HCT116 (cell line): ENCODE results near the gene ORC3. TPM values are rescaled to one million over a fixed set of nuclear protein-coding genes. Genes with fewer than 3 reads are reported as not detected.

ENCODE experiments used
- ATAC-seq: fragments of 200-7000 bp; cut with Tn5 transposase; 2 replicates; pipeline ENCODE4 v1.9.1; 2020; ENCODE audit warnings: mild to moderate bottlenecking, moderate library complexity
- BruUV-seq: library from RNA; stranded (reverse); fragments of 400-500 nt; replicated peaks from 2 replicates; lab custom pipeline; 2021; lab: Mats Ljungman, UMichigan
- CTCF ChIA-PET: fragments of 300-600 bp; sonication (Branson Sonifier 250); formaldehyde crosslinking; loops from one replicate; lab custom pipeline; 2021; ENCODE audit warnings: antibody characterized with exemption; lab: Charles Lee
- POLR2A ChIA-PET: fragments of 300-600, 350-600 bp; sonication (Branson Sonifier 250); formaldehyde crosslinking; loops from one replicate; lab custom pipeline; 2021; ENCODE audit warnings: antibody characterized with exemption; lab: Charles Lee
- RAD21 ChIA-PET, 2 experiments: fragments of 300-600 bp; sonication (Branson Sonifier 250); formaldehyde crosslinking; loops; one replicate each; lab custom pipeline; 2023; ENCODE audit warnings: low total read pairs in 2 of 2; ENCODE audit not compliant: uncharacterized antibody in 2 of 2, unreplicated experiment in 2 of 2, low non-redundant PET in 1 of 2; lab: Charles Lee
- DNase-seq: peaks from one replicate; pipeline ENCODE4 v3.0.0-alpha.2; 2010; ENCODE audit warnings: low read depth, low spot score
- H2AFZ ChIP-seq: fragments of 200-600 bp; shearing (Covaris generic), sonication (generic); 2 replicates; pipeline ENCODE4 v1.6.1; 2017; ENCODE audit warnings: low read depth, mixed run types, mixed read lengths, antibody characterized with exemption, low read length; ENCODE audit not compliant: poor library complexity, severe bottlenecking
- H3K27ac ChIP-seq: 2 replicates; pipeline ENCODE4 v1.5.1; 2012; ENCODE audit warnings: low read depth, low read length
- H3K27me3 ChIP-seq: fragments of 200-600 bp; sonication (generic); 2 replicates; pipeline ENCODE4 v1.6.1; 2016; ENCODE audit warnings: mixed run types, low read length, mixed read lengths; ENCODE audit not compliant: insufficient read depth
- H3K36me3 ChIP-seq, 2 experiments: fragments of 200-500 bp in 1 of 2; fragments of 200-600 bp in 1 of 2; sonication (Bioruptor generic) in 1 of 2; sonication (generic) in 1 of 2; 2 replicates each; pipeline versions ENCODE4 v1.5.1 to v1.6.1; 2014 to 2016; ENCODE audit warnings: low read length in 2 of 2, inconsistent platforms in 1 of 2, mixed read lengths in 1 of 2, mixed run types in 1 of 2; ENCODE audit not compliant: insufficient read depth in 2 of 2, control insufficient read depth in 1 of 2
- H3K4me1 ChIP-seq, 2 experiments: fragments of 200-600 bp in 1 of 2; sonication (generic) in 1 of 2; 2 replicates each; pipeline versions ENCODE4 v1.5.1 to v1.6.1; 2012 to 2017; ENCODE audit warnings: low read length in 2 of 2, inconsistent platforms in 1 of 2, mild to moderate bottlenecking in 1 of 2, mixed read lengths in 1 of 2, mixed run types in 1 of 2, moderate library complexity in 1 of 2; ENCODE audit not compliant: insufficient read depth in 2 of 2, control insufficient read depth in 1 of 2
- H3K4me2 ChIP-seq: fragments of 200-600 bp; sonication (generic); 2 replicates; pipeline ENCODE4 v1.6.1; 2017; ENCODE audit warnings: mixed run types, low read length, mixed read lengths
- H3K4me3 ChIP-seq, 2 experiments: fragments of 200-600 bp in 1 of 2; sonication (generic) in 1 of 2; replicated peaks in 1 of 2; 2 replicates each; pipeline ENCODE4 v1.5.1; 2011 to 2016; ENCODE audit warnings: low read length in 2 of 2, control low read depth in 1 of 2, low read depth in 1 of 2, mild to moderate bottlenecking in 1 of 2, mixed read lengths in 1 of 2, mixed run types in 1 of 2
- H3K79me2 ChIP-seq: fragments of 200-600 bp; sonication (generic); 2 replicates; pipeline ENCODE4 v1.6.1; 2017; ENCODE audit warnings: mild to moderate bottlenecking, mixed run types, low read length, moderate library complexity, mixed read lengths; ENCODE audit not compliant: insufficient read depth
- H3K9ac ChIP-seq: fragments of 200-600 bp; sonication (generic); 2 replicates; pipeline ENCODE4 v1.6.1; 2016; ENCODE audit warnings: low read length, mixed read lengths
- H3K9me2 ChIP-seq: fragments of 200-600 bp; sonication (generic), shearing (Covaris generic); 2 replicates; pipeline ENCODE4 v1.6.1; 2017; ENCODE audit warnings: mixed run types, mild to moderate bottlenecking, moderate library complexity; ENCODE audit not compliant: insufficient read depth
- H3K9me3 ChIP-seq, 2 experiments: fragments of 200-500 bp in 1 of 2; fragments of 200-600 bp in 1 of 2; sonication (Bioruptor generic) in 1 of 2; sonication (generic) in 1 of 2; 2 replicates each; pipeline ENCODE4 v1.6.1; 2014 to 2017; ENCODE audit warnings: low read length in 2 of 2, mixed read lengths in 2 of 2, inconsistent platforms in 1 of 2, low read depth in 1 of 2, mild to moderate bottlenecking in 1 of 2, mixed run types in 1 of 2, moderate library complexity in 1 of 2; ENCODE audit not compliant: control insufficient read depth in 1 of 2, insufficient read depth in 1 of 2
- H4K20me1 ChIP-seq: fragments of 200-600 bp; sonication (generic), shearing (Covaris generic); 2 replicates; pipeline ENCODE4 v1.6.1; 2017; ENCODE audit warnings: mixed run types, mild to moderate bottlenecking, moderate library complexity; ENCODE audit not compliant: insufficient read depth
- CEBPB ChIP-seq: IDR thresholded peaks from 2 replicates; pipeline ENCODE4 v1.6.1; 2012; ENCODE audit warnings: low read depth
- EGR1 ChIP-seq: IDR thresholded peaks from 2 replicates; pipeline ENCODE4 v1.6.1; 2012; ENCODE audit warnings: low read depth
- ELF1 ChIP-seq: IDR thresholded peaks from 2 replicates; pipeline ENCODE4 v1.6.1; 2012; ENCODE audit warnings: low read depth, borderline replicate concordance
- EZH2 ChIP-seq: fragments of 200-600 bp; sonication (generic); IDR thresholded peaks from 2 replicates; pipeline ENCODE4 v1.6.1; 2017; ENCODE audit warnings: antibody characterized with exemption, mixed run types
- EZH2phosphoT487 ChIP-seq: fragments of 200-600 bp; IDR thresholded peaks from 2 replicates; pipeline ENCODE4 v1.6.1; 2018; ENCODE audit warnings: antibody characterized with exemption, borderline replicate concordance
- FOSL1 ChIP-seq: IDR thresholded peaks from 2 replicates; pipeline ENCODE4 v1.6.1; 2012; ENCODE audit warnings: low read depth
- JUND ChIP-seq: IDR thresholded peaks from 2 replicates; pipeline ENCODE4 v1.6.1; 2012
- POLR2AphosphoS5 ChIP-seq: IDR thresholded peaks from 2 replicates; pipeline ENCODE4 v1.6.1; 2011; ENCODE audit warnings: mild to moderate bottlenecking, low read depth, low read length, moderate library complexity
- ZFX ChIP-seq: fragments of 450-650 bp; IDR thresholded peaks from 2 replicates; pipeline ENCODE4 v1.6.1; 2017
- ZNF274 ChIP-seq: fragments of 200-500 bp; sonication (Bioruptor generic); IDR thresholded peaks from 2 replicates; pipeline ENCODE4 v1.6.1; 2014; ENCODE audit warnings: mild to moderate bottlenecking, low read depth, low read length, inconsistent platforms
- intact Hi-C: fragments of 100-400 bp; cut with micrococcal nuclease; formaldehyde crosslinking; loops from 2 replicates; pipeline ENCODE4 v1.10.0; 2022
- total RNA-seq: library from RNA; stranded (reverse); gene quantifications from one replicate; pipeline ENCODE4 v1.2.1, GENCODE V29; 2021; ENCODE audit not compliant: unreplicated experiment
- TF ChIP-seq, protein P1 (sequence below): IDR thresholded peaks from 2 replicates; pipeline ENCODE4 v1.6.1; 2012; ENCODE audit warnings: low read depth
- TF ChIP-seq, protein P2 (sequence below): IDR thresholded peaks from 2 replicates; pipeline ENCODE4 v1.6.1; 2012
- TF ChIP-seq, protein P3 (sequence below): IDR thresholded peaks from 2 replicates; pipeline ENCODE4 v1.6.1; 2011; ENCODE audit warnings: mild to moderate bottlenecking, low read length, moderate library complexity; ENCODE audit not compliant: insufficient replicate concordance; ENCODE audit errors: extremely low read depth
- TF ChIP-seq, protein P4 (sequence below): IDR thresholded peaks from 2 replicates; pipeline ENCODE4 v1.6.1; 2012

Gene ORC3
- total RNA-seq, 1 experiment from 2014 or later, result 34.2 TPM

DNA sequence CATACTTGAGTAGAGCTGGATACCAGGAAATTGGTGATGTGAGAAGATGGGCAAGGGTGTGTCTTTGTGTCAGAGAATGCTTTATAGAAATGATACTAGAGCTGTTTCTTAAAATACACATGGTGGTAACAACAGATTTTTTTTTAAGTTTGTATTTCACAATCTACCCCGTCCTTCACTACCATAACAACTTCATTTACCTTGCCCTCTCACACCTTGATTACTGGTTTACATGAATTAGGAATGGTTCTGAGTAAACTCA, 45.5 kb upstream of the ORC3 start:
- H3K9ac ChIP-seq, result no peak overlapping the region
- H3K27me3 ChIP-seq, result no peaks in the 10 kb centered on the region
- no peaks in the 10 kb centered on the region for H3K4me1 ChIP-seq
- H4K20me1 ChIP-seq, result no peaks in the 10 kb centered on the region
- no peak overlapping the region for H3K4me2 ChIP-seq
- TF ChIP-seq, protein P1, sequence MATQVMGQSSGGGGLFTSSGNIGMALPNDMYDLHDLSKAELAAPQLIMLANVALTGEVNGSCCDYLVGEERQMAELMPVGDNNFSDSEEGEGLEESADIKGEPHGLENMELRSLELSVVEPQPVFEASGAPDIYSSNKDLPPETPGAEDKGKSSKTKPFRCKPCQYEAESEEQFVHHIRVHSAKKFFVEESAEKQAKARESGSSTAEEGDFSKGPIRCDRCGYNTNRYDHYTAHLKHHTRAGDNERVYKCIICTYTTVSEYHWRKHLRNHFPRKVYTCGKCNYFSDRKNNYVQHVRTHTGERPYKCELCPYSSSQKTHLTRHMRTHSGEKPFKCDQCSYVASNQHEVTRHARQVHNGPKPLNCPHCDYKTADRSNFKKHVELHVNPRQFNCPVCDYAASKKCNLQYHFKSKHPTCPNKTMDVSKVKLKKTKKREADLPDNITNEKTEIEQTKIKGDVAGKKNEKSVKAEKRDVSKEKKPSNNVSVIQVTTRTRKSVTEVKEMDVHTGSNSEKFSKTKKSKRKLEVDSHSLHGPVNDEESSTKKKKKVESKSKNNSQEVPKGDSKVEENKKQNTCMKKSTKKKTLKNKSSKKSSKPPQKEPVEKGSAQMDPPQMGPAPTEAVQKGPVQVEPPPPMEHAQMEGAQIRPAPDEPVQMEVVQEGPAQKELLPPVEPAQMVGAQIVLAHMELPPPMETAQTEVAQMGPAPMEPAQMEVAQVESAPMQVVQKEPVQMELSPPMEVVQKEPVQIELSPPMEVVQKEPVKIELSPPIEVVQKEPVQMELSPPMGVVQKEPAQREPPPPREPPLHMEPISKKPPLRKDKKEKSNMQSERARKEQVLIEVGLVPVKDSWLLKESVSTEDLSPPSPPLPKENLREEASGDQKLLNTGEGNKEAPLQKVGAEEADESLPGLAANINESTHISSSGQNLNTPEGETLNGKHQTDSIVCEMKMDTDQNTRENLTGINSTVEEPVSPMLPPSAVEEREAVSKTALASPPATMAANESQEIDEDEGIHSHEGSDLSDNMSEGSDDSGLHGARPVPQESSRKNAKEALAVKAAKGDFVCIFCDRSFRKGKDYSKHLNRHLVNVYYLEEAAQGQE, result no peak
- TF ChIP-seq ZNF274, result no peak
- TF ChIP-seq, protein P2, sequence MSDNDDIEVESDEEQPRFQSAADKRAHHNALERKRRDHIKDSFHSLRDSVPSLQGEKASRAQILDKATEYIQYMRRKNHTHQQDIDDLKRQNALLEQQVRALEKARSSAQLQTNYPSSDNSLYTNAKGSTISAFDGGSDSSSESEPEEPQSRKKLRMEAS, result no peak
- no peak for TF ChIP-seq ZFX
- no peak for TF ChIP-seq EZH2phosphoT487
- no peak for TF ChIP-seq ELF1
- no peak for TF ChIP-seq POLR2AphosphoS5
- no peak for TF ChIP-seq CEBPB
- TF ChIP-seq EZH2, result no peak
- TF ChIP-seq, protein P3, sequence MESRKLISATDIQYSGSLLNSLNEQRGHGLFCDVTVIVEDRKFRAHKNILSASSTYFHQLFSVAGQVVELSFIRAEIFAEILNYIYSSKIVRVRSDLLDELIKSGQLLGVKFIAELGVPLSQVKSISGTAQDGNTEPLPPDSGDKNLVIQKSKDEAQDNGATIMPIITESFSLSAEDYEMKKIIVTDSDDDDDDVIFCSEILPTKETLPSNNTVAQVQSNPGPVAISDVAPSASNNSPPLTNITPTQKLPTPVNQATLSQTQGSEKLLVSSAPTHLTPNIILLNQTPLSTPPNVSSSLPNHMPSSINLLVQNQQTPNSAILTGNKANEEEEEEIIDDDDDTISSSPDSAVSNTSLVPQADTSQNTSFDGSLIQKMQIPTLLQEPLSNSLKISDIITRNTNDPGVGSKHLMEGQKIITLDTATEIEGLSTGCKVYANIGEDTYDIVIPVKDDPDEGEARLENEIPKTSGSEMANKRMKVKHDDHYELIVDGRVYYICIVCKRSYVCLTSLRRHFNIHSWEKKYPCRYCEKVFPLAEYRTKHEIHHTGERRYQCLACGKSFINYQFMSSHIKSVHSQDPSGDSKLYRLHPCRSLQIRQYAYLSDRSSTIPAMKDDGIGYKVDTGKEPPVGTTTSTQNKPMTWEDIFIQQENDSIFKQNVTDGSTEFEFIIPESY, result no peak
- TF ChIP-seq, protein P4, sequence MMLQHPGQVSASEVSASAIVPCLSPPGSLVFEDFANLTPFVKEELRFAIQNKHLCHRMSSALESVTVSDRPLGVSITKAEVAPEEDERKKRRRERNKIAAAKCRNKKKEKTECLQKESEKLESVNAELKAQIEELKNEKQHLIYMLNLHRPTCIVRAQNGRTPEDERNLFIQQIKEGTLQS, result no peak
- no peak for TF ChIP-seq EGR1
- TF ChIP-seq FOSL1, result no peak
- TF ChIP-seq JUND, result no peak
- ATAC-seq, result no peak
- DNase-seq, result no peak
- intact Hi-C loops, result no loop called here
- no TSS peak for BruUV-seq
- peaks cover 0 to 2% of the 10 kb centered on the region in 2 experiments; a peak in 1 of 4 replicates for H3K9me3 ChIP-seq
- H3K9me2 ChIP-seq, result no peaks in the 10 kb centered on the region
- ChIA-PET CTCF (no interaction called here), POLR2A (no interaction called here), RAD21 (no interaction called here)
- H2AFZ ChIP-seq, result no peak overlapping the region
- H3K27ac ChIP-seq, result no peak overlapping the region
- peaks cover 3 to 22% of the 10 kb centered on the region in 2 experiments; a peak in 2 of 4 replicates for H3K36me3 ChIP-seq
- no peak overlapping the region for H3K4me3 ChIP-seq
- no peaks in the 10 kb centered on the region for H3K79me2 ChIP-seq
